GM20000 (cell line): ENCODE results near the gene FREY1.

ENCODE experiments used
- DNase-seq: peaks from one replicate; pipeline ENCODE4 v3.0.0; 2012; ENCODE audit warnings: low spot score
- TF ChIP-seq, protein P1 (sequence below): IDR thresholded peaks from 2 replicates; pipeline ENCODE4 v1.5.1; 2012; ENCODE audit warnings: mild to moderate bottlenecking, control low read depth; ENCODE audit errors: extremely low read depth, missing control alignments

Gene FREY1

DNA sequence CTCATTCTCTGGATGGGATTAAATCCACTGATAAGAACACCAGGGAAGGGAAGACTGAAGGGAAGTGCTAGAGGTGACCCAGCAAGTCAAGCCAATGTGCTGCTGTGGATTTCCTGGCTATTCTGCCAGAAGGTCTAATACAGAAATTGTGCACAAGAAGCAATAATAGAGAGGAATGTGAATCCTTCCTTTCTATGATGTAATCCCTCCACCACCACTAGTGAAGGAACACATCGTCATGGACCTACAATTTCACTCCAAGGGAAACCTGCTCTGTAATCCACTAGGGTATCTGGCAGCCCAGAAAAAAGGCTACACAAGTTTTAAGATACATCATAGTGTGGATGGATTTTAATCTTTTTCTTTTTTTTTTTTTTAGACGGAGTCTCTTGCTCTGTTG, 32.8 kb upstream of the FREY1 start:
- no peak for DNase-seq
- TF ChIP-seq, protein P1, sequence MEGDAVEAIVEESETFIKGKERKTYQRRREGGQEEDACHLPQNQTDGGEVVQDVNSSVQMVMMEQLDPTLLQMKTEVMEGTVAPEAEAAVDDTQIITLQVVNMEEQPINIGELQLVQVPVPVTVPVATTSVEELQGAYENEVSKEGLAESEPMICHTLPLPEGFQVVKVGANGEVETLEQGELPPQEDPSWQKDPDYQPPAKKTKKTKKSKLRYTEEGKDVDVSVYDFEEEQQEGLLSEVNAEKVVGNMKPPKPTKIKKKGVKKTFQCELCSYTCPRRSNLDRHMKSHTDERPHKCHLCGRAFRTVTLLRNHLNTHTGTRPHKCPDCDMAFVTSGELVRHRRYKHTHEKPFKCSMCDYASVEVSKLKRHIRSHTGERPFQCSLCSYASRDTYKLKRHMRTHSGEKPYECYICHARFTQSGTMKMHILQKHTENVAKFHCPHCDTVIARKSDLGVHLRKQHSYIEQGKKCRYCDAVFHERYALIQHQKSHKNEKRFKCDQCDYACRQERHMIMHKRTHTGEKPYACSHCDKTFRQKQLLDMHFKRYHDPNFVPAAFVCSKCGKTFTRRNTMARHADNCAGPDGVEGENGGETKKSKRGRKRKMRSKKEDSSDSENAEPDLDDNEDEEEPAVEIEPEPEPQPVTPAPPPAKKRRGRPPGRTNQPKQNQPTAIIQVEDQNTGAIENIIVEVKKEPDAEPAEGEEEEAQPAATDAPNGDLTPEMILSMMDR, result no peak

DNA sequence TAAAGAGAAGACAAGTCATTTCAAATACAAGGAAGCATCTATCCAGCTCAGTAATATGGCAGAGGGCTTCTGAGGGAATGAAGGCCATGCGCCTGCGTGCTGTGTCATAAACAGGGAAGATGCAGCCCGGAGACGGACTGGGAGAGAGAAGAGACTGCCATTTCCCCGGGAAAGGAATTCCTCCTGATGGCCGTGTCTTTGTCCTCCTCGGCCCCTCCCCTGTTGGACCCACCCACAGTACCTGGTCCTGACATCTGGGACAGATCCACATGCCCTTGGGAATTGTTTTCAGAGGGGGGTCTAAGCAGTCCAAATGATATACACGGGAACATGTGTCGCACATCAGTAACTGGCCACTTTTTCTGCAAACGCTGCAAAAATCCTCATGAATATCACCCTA, 30.8 kb upstream of the FREY1 start:
- TF ChIP-seq, protein P1, result no peak
- no peak for DNase-seq

DNA sequence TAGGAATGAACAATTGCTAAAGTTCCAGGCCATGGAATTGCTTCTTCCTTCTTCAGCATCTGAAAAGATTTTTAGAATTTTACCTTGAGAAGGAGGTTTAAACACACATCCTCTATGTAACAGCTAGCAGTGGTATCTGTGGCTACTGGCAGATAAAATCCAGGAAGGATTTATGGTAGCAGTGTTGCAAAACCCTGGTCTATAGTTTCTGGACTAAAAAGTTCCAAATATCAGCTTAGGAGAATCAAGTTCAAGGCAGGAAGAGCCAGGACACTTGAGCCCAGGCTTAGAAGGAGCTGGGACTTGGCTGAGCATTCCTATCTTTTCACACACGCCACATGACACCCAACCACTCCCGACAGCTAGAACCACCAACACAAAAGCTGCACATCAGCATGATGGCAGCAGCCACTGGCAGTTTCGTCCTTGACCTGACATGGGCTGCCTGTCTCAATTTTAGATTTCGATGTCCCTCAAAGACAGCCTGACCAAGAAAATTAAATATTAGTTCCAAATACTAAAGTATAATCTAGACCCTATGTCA, 29.5 kb upstream of the FREY1 start:
- no peak for DNase-seq

DNA sequence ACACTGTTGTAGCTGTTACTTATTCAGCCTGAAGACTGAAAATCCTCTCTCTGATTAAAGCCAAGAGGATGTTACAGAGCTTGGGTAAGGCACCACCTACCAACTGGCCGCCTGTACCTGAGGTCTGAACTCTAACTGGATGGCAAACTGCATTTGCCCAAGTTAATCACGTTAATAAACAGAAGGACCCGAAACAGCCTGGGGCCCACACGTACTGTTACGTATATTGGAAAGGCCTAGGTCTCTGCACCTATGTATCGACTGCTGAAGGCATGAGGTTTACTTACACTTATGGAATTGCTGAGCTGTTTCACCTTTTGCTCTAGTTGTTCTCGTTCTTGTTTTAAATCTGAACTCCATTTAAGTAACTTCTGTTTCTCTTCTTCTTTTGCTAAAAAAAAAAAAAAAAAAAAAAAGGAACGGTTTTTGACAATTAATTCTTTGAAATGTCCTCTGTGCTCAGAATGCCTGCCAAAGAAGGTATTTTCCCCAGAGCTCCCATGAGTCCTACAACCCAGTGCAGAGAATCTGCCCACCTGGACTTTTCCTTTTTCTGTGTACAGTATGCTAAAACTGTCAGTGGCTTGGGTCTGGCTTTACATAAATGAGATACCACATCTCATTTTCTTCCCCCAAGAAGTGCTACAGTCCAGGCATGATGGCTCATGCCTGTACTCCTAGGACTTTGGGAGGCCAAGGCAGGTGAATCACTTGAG, 28.4 kb upstream of the FREY1 start:
- TF ChIP-seq, protein P1, result no peak
- no peak for DNase-seq

More for the DNA sequence above, 29.5 kb upstream of the FREY1 start:
- TF ChIP-seq, protein P1, result no peak

DNA sequence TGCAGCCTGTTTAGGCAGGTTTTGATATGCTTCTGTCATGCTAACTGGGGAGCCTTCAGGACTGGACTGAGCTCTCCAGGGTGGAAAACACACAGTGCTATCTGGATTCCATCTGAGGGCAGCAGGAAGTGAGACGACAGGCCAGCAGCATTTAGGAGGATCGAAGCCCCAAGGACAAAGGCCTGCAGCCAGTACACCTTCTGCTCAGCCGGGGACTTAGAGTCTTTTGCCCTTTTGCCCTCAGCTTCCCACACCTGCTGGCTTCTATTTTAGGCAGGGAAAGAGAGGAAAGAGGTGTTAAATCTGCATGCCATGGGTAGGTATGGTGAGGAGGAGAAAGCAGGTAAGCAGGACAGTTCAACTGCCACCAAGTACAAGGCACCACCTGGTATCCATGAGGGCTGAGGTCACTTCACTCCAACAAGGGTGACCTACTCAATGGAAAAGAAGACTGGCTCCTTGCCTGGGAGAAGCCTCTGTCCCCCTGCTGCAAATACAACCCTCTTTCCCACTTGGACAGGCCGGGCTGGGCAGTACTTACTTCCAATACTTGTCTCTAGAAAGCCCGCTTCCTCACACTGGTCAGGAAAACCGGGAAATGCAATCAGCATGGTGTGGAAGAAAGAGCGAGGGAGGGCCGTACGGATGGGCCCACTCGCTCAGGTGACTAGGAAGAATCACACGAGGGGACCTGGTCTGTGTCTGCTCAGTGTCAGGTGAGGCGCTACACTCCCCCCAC, 27.7 kb upstream of the FREY1 start:
- TF ChIP-seq, protein P1, result no peak
- no peak for DNase-seq

DNA sequence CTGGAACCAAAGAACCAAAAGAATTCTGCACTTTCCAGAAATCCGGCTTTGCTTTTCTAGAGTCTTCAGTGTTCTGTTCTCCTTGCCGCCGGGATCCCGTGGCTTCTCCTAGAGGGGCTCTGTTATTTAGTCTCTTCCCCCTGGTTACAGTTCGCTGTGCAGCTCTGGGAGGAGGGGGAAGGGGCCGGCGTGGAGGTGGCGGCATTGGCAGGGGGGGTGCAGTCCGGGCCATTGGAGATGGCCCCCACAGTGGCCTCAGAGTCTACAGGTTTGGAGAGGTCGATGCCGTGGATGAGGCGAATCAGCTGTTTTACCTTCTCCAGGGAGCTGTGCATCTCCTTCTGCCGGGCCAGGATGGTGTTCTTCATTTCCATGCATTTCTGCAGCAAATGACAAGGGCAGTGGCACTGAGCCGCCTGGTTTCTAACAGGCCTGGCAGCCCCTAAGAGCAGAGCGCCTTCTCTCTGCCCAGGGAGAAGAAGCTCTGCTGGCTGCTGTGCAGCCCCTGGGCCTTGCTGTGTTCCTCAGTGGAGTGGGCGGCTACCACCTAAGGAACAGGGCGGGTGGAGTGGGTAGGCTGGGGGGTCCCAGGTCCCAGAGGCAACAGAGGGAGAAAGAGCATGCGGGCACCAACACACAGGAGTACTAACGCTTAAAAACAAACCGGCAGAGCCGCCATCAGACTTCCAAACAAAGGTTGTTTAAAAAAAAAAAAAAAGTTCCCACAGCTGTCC, 26.9 kb upstream of the FREY1 start:
- TF ChIP-seq, protein P1, result no peak
- no peak for DNase-seq
